Endothelial cell of umbilical vein (primary cell): ENCODE results near the gene PHACTR1. TPM values are rescaled to one million over a fixed set of nuclear protein-coding genes. Genes with fewer than 3 reads are reported as not detected.

Experiments used
- BruUV-seq: library from RNA; stranded (reverse); fragments of 400-500 nt; replicated peaks from 2 replicates; lab custom pipeline; 2021; lab: Mats Ljungman, UMichigan
- CTCF ChIA-PET: fragments of 300-600, 350-600 bp; sonication (Branson Sonifier 250); formaldehyde crosslinking; loops from one replicate; lab custom pipeline; 2021; ENCODE audit warnings: antibody characterized with exemption, inconsistent platforms; lab: Charles Lee
- POLR2A ChIA-PET: fragments of 300-600, 350-600 bp; sonication (Branson Sonifier 250); formaldehyde crosslinking; loops from one replicate; lab custom pipeline; 2021; ENCODE audit warnings: antibody characterized with exemption, inconsistent platforms; lab: Charles Lee
- DNase-seq: peaks from one replicate; pipeline ENCODE4 v3.0.0-alpha.2; 2011; ENCODE audit warnings: low read depth, low spot score
- FAIRE-seq: peaks from 2 replicates; lab custom pipeline; 2011; peaks lifted over from hg19 to GRCh38; lab: Jason Lieb, UNC
- H2AFZ ChIP-seq: 2 replicates; pipeline ENCODE4 v1.6.0; 2012; ENCODE audit warnings: low read depth, low read length, control low read depth, inconsistent platforms
- H3K27ac ChIP-seq: 2 replicates; pipeline ENCODE4 v1.5.1; 2011; ENCODE audit warnings: low read depth, mild to moderate bottlenecking, control low read depth, low read length, moderate library complexity; ENCODE audit not compliant: insufficient read depth
- H3K27me3 ChIP-seq, 2 experiments: 2 replicates each; pipeline versions ENCODE4 v1.6.0 to v1.6.1; 2011; ENCODE audit warnings: low read length in 2 of 2, mixed read lengths in 1 of 2; ENCODE audit not compliant: control insufficient read depth in 2 of 2, insufficient read depth in 2 of 2
- H3K36me3 ChIP-seq, 2 experiments: 2 replicates in 1 of 2; 3 replicates in 1 of 2; pipeline ENCODE4 v1.5.1; 2011; ENCODE audit warnings: low read length in 2 of 2, mild to moderate bottlenecking in 1 of 2, moderate library complexity in 1 of 2; ENCODE audit not compliant: control insufficient read depth in 2 of 2, insufficient read depth in 2 of 2; ENCODE audit errors: extremely low read depth in 1 of 2
- H3K4me1 ChIP-seq: 3 replicates; pipeline ENCODE4 v1.5.1; 2011; ENCODE audit warnings: mild to moderate bottlenecking, low read length; ENCODE audit not compliant: control insufficient read depth, insufficient read depth; ENCODE audit errors: extremely low read depth
- H3K4me2 ChIP-seq: 2 replicates; pipeline ENCODE4 v1.6.1; 2011; ENCODE audit warnings: low read length, control low read depth, mixed read lengths; ENCODE audit not compliant: insufficient read depth
- H3K4me3 ChIP-seq, 3 experiments: fragments of 200-600 bp in 1 of 3; sonication (generic), shearing (Covaris generic) in 1 of 3; replicated peaks in 1 of 3; 2 replicates each; pipeline ENCODE4 v1.5.1; 2011 to 2016; ENCODE audit warnings: control low read depth in 3 of 3, low read length in 3 of 3, mild to moderate bottlenecking in 2 of 3, inconsistent platforms in 1 of 3, low read depth in 1 of 3, moderate library complexity in 1 of 3; ENCODE audit not compliant: insufficient read depth in 1 of 3
- H3K79me2 ChIP-seq: 2 replicates; pipeline ENCODE4 v1.6.0; 2012; ENCODE audit warnings: low read length, inconsistent platforms; ENCODE audit not compliant: control insufficient read depth, insufficient read depth
- H3K9ac ChIP-seq: replicated peaks from 2 replicates; pipeline ENCODE3; 2011; ENCODE audit warnings: low read length, control low read depth; ENCODE audit not compliant: insufficient read depth; ENCODE audit errors: extremely low read depth
- H3K9me1 ChIP-seq: replicated peaks from 3 replicates; pipeline ENCODE4 v1.6.0; 2011; ENCODE audit warnings: mild to moderate bottlenecking, low read length; ENCODE audit not compliant: control insufficient read depth, insufficient read depth; ENCODE audit errors: extremely low read depth
- H3K9me3 ChIP-seq: replicated peaks from 2 replicates; pipeline ENCODE4 v1.5.1; 2012; ENCODE audit warnings: low read length, inconsistent platforms; ENCODE audit not compliant: control insufficient read depth, insufficient read depth
- H4K20me1 ChIP-seq: replicated peaks from 2 replicates; pipeline ENCODE3; 2011; ENCODE audit warnings: mild to moderate bottlenecking, low read length; ENCODE audit not compliant: control insufficient read depth, insufficient read depth; ENCODE audit errors: extremely low read depth
- CTCF ChIP-seq, 2 donors: IDR thresholded peaks; 1 replicate in 1 of 2; 2 replicates in 1 of 2; pipeline ENCODE4 v1.5.1; 2011; ENCODE audit warnings: low read length in 2 of 2, mild to moderate bottlenecking in 2 of 2, moderate library complexity in 2 of 2, control low read depth in 1 of 2, inconsistent platforms in 1 of 2, low read depth in 1 of 2; ENCODE audit not compliant: insufficient read depth in 1 of 2; ENCODE audit errors: extremely low read depth in 1 of 2
- EZH2 ChIP-seq: IDR thresholded peaks from 2 replicates; pipeline ENCODE4 v1.6.1; 2012; ENCODE audit warnings: borderline replicate concordance, low read depth, mild to moderate bottlenecking, moderate library complexity, low read length, inconsistent platforms; ENCODE audit not compliant: severe bottlenecking
- FOS ChIP-seq: IDR thresholded peaks from 2 replicates; pipeline ENCODE4 v1.6.1; 2011; ENCODE audit warnings: mild to moderate bottlenecking, low read length, moderate library complexity, borderline replicate concordance; ENCODE audit not compliant: insufficient read depth
- GATA2 ChIP-seq: IDR thresholded peaks from 2 replicates; pipeline ENCODE4 v1.7.0; 2011; ENCODE audit warnings: low read depth, mild to moderate bottlenecking, moderate library complexity, mixed read lengths, low read length; ENCODE audit not compliant: insufficient read length, insufficient read depth
- JUN ChIP-seq: IDR thresholded peaks from 2 replicates; pipeline ENCODE4 v1.6.1; 2011; ENCODE audit warnings: borderline replicate concordance, low read depth; ENCODE audit not compliant: insufficient read length, insufficient read depth
- MAX ChIP-seq: IDR thresholded peaks from 2 replicates; pipeline ENCODE4 v1.6.1; 2011; ENCODE audit not compliant: insufficient read depth, insufficient read length
- MYC ChIP-seq: IDR thresholded peaks from one replicate; pipeline ENCODE4 v1.6.1; 2011; ENCODE audit warnings: mild to moderate bottlenecking, low read depth, low read length
- POLR2A ChIP-seq: IDR thresholded peaks from 2 replicates; pipeline ENCODE4 v1.6.1; 2012; ENCODE audit warnings: low read depth, mild to moderate bottlenecking, control low read depth, low read length
- POLR2AphosphoS5 ChIP-seq: IDR thresholded peaks from 2 replicates; pipeline ENCODE4 v1.6.1; 2012; ENCODE audit warnings: low read depth, mild to moderate bottlenecking, control low read depth, low read length, moderate library complexity; ENCODE audit not compliant: insufficient read depth
- dilution Hi-C: fragments of 300-500 bp; cut with MboI; formaldehyde crosslinking; loops from one replicate; pipeline ENCODE4 v1.15.0; 2019; ENCODE audit warnings: low sequenced_read_pairs; ENCODE audit not compliant: extremely low pct_ligation_motif_present
- intact Hi-C: fragments of 100-400 bp; cut with micrococcal nuclease; formaldehyde crosslinking; loops from one replicate; pipeline ENCODE4 v1.10.0; 2022
- polyA plus RNA-seq, 4 experiments: library from polyadenylated mRNA; depleted of rRNA in 3 of 4; stranded (reverse) in 3 of 4; unstranded in 1 of 4; fragments of >200 nt; gene quantifications; 2 replicates each; pipeline versions ENCODE4 v1.2.1 to v1.2.3, GENCODE V29; 2011 to 2012; ENCODE audit warnings: missing spikeins in 1 of 4
- total RNA-seq: library from RNA; stranded (reverse); gene quantifications from 2 replicates; pipeline ENCODE4 v1.2.3, GENCODE V29; 2021

Gene PHACTR1
- total and polyA plus RNA-seq, 2 donors (not counting 3 experiments of a cell fraction or from before 2014, with no cell fraction given) = 2.4 to 23.2 TPM

DNA sequence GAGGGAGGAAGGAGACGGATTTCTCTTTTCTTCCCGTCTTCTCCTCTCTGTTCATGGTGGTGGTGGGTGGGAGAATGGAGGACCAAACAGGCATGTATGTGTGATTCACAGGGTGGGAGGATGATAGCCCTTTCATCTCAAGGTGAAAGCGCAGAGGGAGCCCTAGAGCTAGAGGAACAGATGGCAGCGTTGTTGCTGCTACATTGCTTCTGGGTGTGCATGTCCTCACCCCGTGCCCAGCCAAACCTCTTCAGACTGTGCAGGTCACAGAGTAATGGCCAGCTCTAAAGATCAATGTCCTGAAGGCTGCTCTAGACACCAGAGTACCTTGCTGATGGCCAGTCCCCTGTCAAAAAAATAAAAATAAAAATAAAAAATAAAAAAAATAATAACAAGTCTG lies 310.0 kb downstream of the PHACTR1 start:
- Histone ChIP-seq H2AFZ (no peak overlapping the region), H3K9ac (no peak overlapping the region), H3K79me2 (no peaks in the 10 kb centered on the region), H3K4me3 (no peak overlapping the region), H3K9me1 (no peaks in the 10 kb centered on the region), H3K27ac (no peak overlapping the region), H3K4me2 (no peak overlapping the region), H3K4me1 (no peaks in the 10 kb centered on the region), H3K9me3 (no peaks in the 10 kb centered on the region), H3K36me3 (no peaks in the 10 kb centered on the region), H3K27me3 (no peaks in the 10 kb centered on the region), H4K20me1 (no peaks in the 10 kb centered on the region)
- TF ChIP-seq JUN = no peak
- TF ChIP-seq MAX = no peak
- TF ChIP-seq POLR2AphosphoS5 = no peak
- ChIA-PET CTCF (no interaction called here), POLR2A (no interaction called here)
- DNase-seq (no peak), FAIRE-seq (no peak)
- intact Hi-C loops = no loop called here
- no TSS peak for BruUV-seq
- dilution Hi-C loops = no loop called here

GRCh38 chr6:13027207-13027606 lies 310.6 kb downstream of the PHACTR1 start:
- Histone ChIP-seq H3K4me2 (no peak overlapping the region), H3K4me1 (no peaks in the 10 kb centered on the region), H3K27ac (no peak overlapping the region), H3K9me3 (no peaks in the 10 kb centered on the region), H3K79me2 (no peaks in the 10 kb centered on the region), H3K27me3 (no peaks in the 10 kb centered on the region), H3K9ac (no peak overlapping the region), H3K4me3 (no peak overlapping the region), H4K20me1 (no peaks in the 10 kb centered on the region), H3K9me1 (no peaks in the 10 kb centered on the region), H3K36me3 (no peaks in the 10 kb centered on the region), H2AFZ (no peak overlapping the region)
- DNase-seq = no peak
- POLR2A ChIA-PET = no interaction called here
- CTCF ChIA-PET = no interaction called here
- intact Hi-C loops = no loop called here
- no peak for TF ChIP-seq POLR2A
- no peak for TF ChIP-seq MYC
- no peak for TF ChIP-seq JUN
- no peak for TF ChIP-seq MAX
- no peak for TF ChIP-seq CTCF (IDR thresholded peaks at IDR 0.05; ENCODE audit: extremely low read depth in 1 of 2, insufficient read depth in 1 of 2, low read depth in 1 of 2, low read length in 2 of 2)
- TF ChIP-seq GATA2 = no peak
- TF ChIP-seq POLR2AphosphoS5 = no peak
- no peak for TF ChIP-seq EZH2
- TF ChIP-seq FOS = no peak
- no peak for FAIRE-seq
- dilution Hi-C loops = no loop called here
- no TSS peak for BruUV-seq
